Measurements from ENCODE around the gene ITPR3. TPM values are rescaled to one million over a fixed set of nuclear protein-coding genes. Genes with fewer than 3 reads are reported as not detected.

ITPR3 gene
- total and polyA plus RNA-seq, 10 donors = 9.9 to 95.6 (median 62.1) TPM

DNA sequence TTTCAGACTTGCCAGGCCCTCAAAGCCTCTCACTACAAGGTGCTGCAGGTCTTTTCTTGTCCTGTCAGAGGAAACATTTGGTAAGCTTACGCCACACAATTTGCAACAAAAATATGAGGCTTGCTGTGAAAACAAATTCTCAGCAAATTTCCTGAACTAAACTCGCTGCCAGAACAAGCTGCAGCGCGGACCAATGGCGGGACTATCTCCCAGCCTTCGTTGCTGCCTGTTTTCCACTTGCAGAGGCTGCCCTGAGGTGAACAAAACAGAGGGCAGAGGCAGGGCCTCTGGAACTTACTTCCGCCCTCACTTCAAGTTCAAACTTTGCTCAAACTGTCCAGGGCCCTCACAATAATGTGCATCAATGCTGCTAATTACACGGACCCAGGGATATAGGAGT lies 78.0 kb downstream of the ITPR3 start:
- Histone ChIP-seq H3K27me3 (replicated peaks in 1 of 7) (no peaks in the 10 kb centered on the region), H3K4me3 (no peak overlapping the region), H3K4me1 (peaks cover 46 to 93% (median 76%) of the 10 kb centered on the region in 6 donors), H3K9me3 (no peaks in the 10 kb centered on the region), H3K36me3 (peaks cover 2 to 66% (median 21%) of the 10 kb centered on the region in 6 donors), H3K27ac (peak overlapping the region in 5 of 8 donors; percentile 21 to 91 (median 80))
- TF ChIP-seq POLR2AphosphoS5 (IDR thresholded peaks at IDR 0.05) (peak in 2 of 3 donors; percentile 8 to 36), POLR2A (IDR thresholded peaks at IDR 0.05) (no peak)
- TF ChIP-seq, protein P1, sequence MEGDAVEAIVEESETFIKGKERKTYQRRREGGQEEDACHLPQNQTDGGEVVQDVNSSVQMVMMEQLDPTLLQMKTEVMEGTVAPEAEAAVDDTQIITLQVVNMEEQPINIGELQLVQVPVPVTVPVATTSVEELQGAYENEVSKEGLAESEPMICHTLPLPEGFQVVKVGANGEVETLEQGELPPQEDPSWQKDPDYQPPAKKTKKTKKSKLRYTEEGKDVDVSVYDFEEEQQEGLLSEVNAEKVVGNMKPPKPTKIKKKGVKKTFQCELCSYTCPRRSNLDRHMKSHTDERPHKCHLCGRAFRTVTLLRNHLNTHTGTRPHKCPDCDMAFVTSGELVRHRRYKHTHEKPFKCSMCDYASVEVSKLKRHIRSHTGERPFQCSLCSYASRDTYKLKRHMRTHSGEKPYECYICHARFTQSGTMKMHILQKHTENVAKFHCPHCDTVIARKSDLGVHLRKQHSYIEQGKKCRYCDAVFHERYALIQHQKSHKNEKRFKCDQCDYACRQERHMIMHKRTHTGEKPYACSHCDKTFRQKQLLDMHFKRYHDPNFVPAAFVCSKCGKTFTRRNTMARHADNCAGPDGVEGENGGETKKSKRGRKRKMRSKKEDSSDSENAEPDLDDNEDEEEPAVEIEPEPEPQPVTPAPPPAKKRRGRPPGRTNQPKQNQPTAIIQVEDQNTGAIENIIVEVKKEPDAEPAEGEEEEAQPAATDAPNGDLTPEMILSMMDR (IDR thresholded peaks at IDR 0.05 in 8 of 11, conservative IDR thresholded peaks at IDR 0.05 in 3 of 11) = no peak
- WGBS, 5 donors = 64 to 73% (median 66%) methylated on average over 8 of the region's 8 CpGs
- intact Hi-C loops (cut with DNase I; ENCODE audit: low total_unique reads) = no loop called here
- peak; percentile 58 for DNase-seq

DNA sequence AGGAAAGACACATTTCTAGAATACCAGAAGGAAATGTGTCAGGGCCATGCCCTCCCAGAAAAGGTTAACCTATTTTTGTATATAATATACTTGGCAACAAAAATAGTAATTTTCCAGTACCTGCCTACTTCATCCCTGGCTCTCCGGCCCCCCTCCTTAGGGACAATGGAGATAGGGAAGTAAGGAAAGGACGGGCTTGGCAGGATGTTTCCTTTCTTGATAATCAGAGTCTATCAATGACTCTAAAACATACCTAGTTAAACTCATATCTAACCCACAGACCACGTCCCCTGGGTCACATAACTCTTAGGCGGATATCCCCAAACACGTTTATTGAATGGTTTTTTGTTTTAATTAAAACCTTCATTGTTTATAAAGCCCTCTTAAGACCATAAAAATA lies 78.6 kb downstream of the ITPR3 start:
- H3K36me3 ChIP-seq = peaks cover 2 to 69% (median 19%) of the 10 kb centered on the region in 6 donors
- no peak for TF ChIP-seq POLR2AphosphoS5 (IDR thresholded peaks at IDR 0.05)
- TF ChIP-seq, protein P1 (IDR thresholded peaks at IDR 0.05 in 8 of 11, conservative IDR thresholded peaks at IDR 0.05 in 3 of 11) = no peak
- no peak for TF ChIP-seq POLR2A (IDR thresholded peaks at IDR 0.05)
- no peaks in the 10 kb centered on the region for H3K27me3 ChIP-seq (replicated peaks in 1 of 7)
- H3K4me1 ChIP-seq = peaks cover 46 to 93% (median 72%) of the 10 kb centered on the region in 6 donors
- DNase-seq = peak; percentile 17
- WGBS, 5 donors = 46 to 65% (median 61%) methylated on average over 5 of the region's 5 CpGs
- peak overlapping the region in 5 of 8 donors; percentile 31 to 91 (median 51) for H3K27ac ChIP-seq
- H3K4me3 ChIP-seq = no peak overlapping the region
- H3K9me3 ChIP-seq = no peaks in the 10 kb centered on the region
- intact Hi-C loops (cut with DNase I; ENCODE audit: low total_unique reads) = loop anchor here (5.0 kb wide), 1 partner anchor 112 kb away; no protein-coding TSS in a partner anchor

DNA sequence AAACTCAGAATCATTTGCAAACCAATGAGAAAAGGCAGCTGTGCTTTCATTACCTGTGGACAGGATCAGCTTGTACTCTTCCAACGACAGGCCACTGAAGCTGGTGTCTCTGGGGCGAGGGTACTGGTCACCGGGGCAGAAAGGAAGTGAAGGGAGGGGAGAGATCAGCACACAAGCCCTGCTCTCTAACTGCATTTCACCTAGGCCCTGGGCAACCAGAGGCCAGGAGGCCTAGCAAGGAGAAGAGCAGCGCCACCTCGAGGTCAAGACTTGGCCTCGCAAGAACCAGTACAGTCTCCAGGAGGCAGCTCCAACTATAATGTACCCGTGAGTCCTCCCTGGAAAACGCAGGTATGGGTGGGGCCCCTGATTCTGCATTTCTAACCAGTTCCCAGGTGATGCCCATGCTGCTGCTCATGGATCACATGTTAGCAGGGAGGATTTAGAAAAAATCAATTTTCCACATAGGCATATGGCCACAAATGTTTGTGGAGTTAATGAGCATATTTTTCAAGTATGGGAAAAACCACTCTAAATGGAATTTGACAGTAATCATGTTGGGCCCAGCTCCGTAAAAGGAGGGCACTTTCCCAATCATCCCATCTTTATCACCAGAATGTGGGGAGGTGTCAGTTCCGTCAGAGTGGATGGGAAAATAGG lies 79.4 kb downstream of the ITPR3 start:
- DNase-seq = peak; percentile 91
- H3K4me1 ChIP-seq = peaks cover 38 to 87% (median 64%) of the 10 kb centered on the region in 6 donors
- H3K27ac ChIP-seq = peak overlapping the region in 5 of 8 donors; percentile 15 to 91 (median 51)
- no peaks in the 10 kb centered on the region for H3K9me3 ChIP-seq
- intact Hi-C loops (cut with DNase I; ENCODE audit: low total_unique reads) = loop anchor here (5.0 kb wide), 1 partner anchor 113 kb away; no protein-coding TSS in a partner anchor
- TF ChIP-seq POLR2AphosphoS5 (IDR thresholded peaks at IDR 0.05) (peak in 2 of 3 donors; percentile 38 to 47), POLR2A (IDR thresholded peaks at IDR 0.05) (no peak)
- TF ChIP-seq, protein P1 (IDR thresholded peaks at IDR 0.05 in 8 of 11, conservative IDR thresholded peaks at IDR 0.05 in 3 of 11) = peak; percentile 49 to 81 (median 60)
- WGBS, 5 donors = 34 to 55% (median 41%) methylated on average over 10 of the region's 10 CpGs
- no peaks in the 10 kb centered on the region for H3K27me3 ChIP-seq (replicated peaks in 1 of 7)
- H3K4me3 ChIP-seq = no peak overlapping the region
- peaks cover 2 to 61% (median 13%) of the 10 kb centered on the region in 6 donors for H3K36me3 ChIP-seq

DNA sequence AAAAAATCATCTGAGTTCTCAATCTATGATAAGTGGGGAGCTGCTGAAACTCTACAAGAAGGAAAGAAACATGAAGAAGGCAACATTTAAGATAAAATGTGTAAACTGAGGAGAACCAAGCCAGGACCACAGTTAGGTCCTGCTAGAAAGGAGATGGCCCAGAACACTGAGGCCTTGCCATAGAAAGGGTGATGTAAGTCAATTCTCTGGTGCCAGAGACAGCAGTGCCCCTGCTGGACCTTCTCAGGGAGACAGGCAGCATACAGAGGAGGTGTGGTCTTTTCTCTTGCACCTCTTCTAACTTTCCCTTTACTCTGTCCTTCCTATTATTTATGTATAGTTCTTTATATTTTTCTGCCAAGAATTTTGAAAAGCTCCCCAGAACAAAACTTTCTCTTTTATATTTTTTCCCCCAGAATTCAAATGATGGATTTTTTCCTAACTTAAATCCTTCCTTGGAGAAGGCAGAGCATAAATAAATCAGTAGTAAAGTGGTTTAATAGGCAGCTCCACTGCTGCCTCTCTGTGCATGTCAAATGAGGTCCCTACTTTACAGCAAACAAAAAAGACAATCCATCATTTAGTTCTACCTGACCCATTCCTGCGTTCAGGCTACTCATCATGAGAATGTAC lies 81.3 kb downstream of the ITPR3 start:
- Histone ChIP-seq H3K27ac (peak overlapping the region in 1 of 8 donors; percentile 22), H3K27me3 (replicated peaks in 1 of 7) (no peaks in the 10 kb centered on the region), H3K4me3 (no peak overlapping the region), H3K9me3 (no peaks in the 10 kb centered on the region), H3K36me3 (peaks cover 0 to 46% (median 8%) of the 10 kb centered on the region in 6 donors), H3K4me1 (peaks cover 22 to 67% (median 45%) of the 10 kb centered on the region in 6 donors)
- peak; percentile 35 for DNase-seq
- 87 to 94% (median 93%) methylated on average over 1 of the region's 1 CpG for WGBS, 5 donors
- TF ChIP-seq POLR2AphosphoS5 (IDR thresholded peaks at IDR 0.05) = no peak
- TF ChIP-seq, protein P1 (IDR thresholded peaks at IDR 0.05 in 8 of 11, conservative IDR thresholded peaks at IDR 0.05 in 3 of 11) = peak in 9 of 11 experiments; percentile 8 to 72 (median 49)
- intact Hi-C loops (cut with DNase I; ENCODE audit: low total_unique reads) = loop anchor here (5.0 kb wide), 1 partner anchor 115 kb away; no protein-coding TSS in a partner anchor

All from spleen (tissue), 11 donors.